ELF-1 (cell line): ENCODE results near the gene GALT.

Source experiments
- DNase-seq: peaks from one replicate; pipeline ENCODE4 v3.0.0-alpha.2; 2016; ENCODE audit warnings: low read depth, low spot score

The GALT gene

DNA sequence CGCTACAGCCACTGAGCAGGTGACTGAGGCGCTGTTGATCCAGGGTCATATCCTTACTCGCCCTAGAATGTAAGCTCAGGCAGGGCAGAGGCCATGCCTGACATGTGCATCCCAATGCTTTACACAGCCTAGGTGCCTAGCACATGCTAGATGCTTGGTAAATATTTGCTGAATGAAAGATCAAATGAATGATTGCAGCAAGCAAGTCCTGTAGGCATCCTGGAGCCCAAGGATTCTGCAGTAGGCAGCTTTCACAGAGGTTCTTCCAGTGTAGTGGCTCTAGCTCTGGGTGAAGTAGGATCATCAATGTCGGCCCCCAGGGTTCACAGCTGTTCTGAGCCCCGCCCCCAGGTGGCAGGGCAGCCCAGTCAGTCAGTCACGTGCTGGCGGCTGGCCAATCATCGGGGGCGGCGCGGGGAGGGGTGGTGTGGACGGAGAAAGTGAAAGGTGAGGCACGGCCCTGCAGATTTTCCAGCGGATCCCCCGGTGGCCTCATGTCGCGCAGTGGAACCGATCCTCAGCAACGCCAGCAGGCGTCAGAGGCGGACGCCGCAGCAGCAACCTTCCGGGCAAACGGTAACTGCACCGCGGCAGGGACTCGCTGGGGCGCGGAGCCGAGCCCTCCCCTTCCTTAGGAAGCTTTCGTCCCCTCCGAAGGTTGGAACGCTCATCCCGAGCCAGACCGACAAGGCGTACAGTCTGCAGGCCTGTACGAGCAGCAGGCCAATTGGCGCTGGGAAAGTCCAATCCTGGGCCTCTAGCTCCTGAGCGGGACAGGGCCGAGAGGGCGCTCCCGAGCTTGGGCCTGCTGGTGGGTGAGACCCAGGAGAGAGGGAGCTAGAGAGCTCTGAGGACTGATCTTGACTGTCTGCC, at the start of gene GALT:
Gene GALT, plus strand, starts transcription at position 465 of the 873 bp plus-strand sequence. Its CDS starts 30 bp downstream, at position 495.
- DNase-seq: peak; percentile 98

DNA sequence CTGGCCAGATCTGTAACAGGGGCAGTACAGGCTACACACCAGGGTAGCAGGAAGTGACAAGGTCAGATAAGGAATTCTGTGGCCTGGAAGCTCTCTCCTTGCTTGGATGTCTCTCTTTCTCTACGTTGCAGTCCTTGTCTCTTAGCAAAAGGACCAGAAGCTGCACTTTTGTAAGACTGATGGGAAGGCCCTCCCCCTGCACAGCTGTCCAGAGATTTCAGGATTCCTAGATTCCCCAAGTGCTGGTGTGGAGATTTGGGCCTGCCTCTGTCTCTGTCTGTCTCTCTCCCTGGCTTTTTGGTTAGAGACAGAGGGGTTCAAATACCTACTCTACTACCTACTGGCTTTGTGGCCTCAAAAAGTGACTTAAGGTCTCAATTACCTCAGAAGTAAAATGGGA, 46.9 kb upstream of the GALT start:
- no peak for DNase-seq

DNA sequence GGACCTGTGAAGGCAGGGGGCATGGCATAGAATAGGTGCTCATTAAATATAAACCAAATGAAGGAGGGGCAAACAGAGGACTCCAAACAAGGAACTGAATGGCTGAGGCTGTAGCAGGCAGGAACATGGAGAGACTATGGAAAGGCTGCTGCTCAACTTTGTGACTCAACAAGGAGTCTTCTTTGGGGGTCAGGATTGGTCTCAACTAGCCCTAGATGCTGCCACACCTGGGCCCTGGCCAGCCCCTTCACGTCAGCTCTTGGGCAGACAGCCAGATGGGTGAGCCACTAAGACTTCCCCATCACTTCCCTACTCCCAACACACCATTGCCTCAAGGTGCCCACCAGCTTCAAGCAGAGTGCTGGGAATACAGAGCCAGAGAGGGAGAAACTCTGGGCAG, 45.6 kb upstream of the GALT start:
- no peak for DNase-seq

DNA sequence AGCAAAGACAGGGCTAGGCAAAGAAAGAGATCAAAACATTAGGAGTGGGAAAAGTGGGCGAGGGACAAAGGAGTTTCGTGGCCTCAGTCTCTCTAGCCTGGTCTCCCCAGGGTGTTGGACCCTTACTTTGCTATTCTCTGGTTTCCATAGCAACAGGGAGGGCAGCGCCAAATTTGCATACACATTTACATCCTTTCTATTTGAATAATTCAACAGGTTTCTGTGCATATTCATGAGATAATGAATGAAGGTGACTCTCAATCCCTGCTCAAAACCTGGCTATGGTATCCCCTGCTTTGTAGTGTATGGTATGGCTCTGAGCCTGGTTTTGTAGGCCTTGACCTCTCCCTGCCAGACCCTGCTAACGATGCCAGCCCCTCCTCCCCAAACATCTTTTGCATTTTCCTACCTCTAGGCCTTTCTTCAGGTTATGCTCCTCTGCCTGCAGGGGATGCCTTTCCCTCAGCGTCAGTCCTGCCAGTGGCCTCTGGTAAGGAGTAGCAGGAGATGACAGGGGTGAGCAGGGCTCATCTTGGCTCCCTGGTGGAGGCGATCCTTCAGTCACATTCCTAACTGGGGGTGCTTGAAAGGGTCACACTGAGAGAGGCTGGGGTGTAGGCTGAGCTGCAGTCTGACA, 44.4 kb upstream of the GALT start:
- no peak for DNase-seq

DNA sequence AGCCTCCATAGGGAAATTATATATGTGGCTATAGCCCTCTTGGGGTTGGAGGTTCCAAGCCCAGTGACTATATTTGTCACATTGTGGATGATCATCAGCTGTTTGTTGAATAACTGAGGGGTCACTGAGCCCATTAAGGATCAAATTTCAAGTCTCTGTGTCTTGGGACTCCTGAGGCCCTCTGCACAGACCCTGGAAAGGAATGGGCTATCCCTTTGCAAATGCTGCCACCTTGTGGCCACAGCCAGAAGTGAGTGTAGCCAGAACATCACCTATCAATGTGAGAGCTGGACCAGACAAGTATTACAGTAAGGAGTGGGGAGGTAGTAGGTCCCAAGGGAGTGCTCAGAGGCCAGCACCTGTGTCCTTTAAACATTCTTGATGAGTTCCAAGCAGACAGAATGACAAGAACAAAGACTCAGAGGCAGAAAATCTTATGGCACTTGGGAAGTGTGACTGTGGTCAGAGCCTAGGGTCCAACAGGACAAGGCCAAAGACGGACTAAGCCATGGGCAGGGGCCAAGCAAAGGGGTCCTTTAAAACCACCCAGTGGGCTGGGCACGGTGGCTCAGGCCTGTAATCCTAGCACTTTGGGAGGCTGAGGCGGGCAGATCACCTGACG, 42.8 kb upstream of the GALT start:
- DNase-seq: peak; percentile 87

DNA sequence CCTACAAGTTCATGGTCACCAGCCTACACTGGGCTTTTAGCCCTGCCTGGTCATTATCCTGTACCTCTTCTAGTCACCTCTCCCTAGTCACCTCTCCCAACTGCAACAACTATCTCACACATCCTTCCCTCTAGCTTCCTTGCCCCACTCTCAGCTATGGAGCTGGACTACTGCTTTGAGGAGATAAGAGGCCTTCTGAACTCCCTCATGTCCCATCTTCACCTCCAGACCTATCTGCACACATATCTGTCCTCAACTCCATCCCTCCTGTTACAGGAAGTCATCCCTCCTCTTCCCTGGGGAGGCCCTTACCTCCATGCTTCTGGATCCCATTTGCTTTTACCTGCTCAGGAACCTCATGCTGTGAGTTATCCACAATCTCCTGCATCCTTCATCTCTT, 40.3 kb upstream of the GALT start:
- no peak for DNase-seq

DNA sequence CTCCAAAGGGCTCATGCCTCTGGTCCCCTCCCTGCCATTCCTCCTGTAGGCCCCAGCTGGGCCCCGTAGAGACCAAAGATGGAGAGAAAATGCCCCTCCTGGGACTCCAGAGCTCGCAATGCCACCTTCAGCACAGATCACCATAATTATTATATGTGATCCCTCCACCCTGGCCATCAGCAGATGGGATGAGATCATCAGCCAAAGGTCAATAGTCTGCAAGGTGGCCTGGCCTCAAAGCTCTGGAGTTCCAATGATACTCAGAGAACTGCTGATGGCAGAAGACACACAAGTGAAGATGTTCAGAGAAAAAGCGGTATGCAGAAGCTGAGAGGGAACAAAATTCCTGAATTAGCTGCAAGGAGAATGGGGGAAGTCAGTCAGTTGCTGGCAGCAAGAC, 39.6 kb upstream of the GALT start:
- DNase-seq: no peak

DNA sequence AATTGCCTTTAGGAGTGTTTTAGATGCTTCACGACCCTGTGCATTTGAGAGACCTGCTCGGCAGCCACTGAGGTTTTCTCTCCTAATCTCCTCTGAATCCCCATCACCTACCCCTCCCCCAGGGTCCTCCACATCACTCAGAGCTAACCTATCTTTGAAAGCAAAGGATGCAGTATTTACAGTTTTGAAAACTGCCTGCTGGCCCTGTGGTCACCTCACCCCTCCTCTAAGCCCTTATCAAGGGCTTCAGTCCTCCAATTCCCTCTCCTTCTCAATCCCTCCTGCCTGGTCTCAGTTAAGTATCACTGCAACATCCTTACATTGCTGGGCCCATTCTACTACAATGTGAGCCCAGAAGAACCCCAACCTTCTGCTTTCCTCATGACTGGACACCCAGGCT, 39.1 kb upstream of the GALT start:
- no peak for DNase-seq

DNA sequence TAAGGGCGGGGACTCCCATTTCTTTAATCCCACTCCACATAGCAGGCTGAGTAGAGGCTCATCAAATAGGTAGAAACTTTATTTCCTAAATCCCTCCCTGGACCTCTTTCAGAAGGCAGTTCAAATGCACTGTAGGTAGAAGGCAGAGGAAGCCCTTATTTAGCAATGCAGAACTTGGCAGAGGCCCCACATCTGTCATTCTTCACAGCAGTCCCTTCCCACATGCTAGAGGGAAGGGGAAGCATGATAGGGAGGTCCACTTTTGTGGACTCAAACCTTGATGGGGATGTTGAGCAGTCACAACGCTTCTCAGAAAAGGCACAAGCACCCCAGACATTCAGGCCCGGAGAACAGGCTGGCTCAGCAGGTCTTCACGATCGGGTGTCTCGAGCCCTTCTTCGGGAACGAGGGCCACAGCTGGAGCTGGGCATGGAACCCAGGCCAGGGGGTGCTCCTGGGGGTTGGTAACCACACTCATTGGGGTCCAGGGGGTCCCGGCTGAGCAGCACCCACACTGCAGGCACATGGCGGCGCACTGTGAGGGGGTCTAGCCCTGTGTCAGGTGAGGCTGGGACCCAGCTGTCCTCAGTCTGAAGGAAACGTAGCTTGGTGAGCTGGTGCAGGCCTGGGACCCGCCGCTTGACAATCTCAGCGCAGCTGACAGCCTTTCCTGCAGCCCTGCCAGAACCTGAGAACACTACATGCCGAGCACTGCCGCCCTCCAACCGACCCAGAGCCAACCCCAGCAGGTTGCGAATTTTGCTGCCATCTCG, 35.9 kb upstream of the GALT start:
- DNase-seq: no peak

DNA sequence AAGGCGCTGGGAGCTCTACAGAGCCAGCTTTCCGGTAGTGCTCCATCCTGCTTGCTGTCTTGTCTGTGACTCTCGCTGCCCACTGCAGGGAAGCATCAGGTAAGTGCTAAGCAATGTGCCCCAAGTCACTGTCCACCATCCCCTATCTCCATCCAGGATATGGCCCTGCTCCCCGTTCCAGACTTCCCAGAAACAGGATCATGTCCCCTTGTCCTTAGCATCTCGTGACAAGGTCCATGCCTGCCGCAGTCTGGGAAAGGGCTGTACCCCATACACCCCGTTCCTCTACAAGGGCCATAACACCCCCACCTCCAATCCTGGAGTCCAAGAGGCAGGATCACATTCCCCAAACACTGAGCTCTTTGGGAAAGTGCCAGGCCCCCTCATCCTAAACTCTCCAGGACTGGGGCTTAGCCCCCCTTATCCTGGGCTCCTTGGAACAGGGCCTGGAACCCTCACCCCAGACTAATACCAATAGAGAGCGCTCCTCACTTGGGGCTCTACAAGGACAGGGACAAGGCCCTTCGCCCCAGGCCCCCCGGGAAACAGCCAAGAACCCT, 35.1 kb upstream of the GALT start:
- no peak for DNase-seq

DNA sequence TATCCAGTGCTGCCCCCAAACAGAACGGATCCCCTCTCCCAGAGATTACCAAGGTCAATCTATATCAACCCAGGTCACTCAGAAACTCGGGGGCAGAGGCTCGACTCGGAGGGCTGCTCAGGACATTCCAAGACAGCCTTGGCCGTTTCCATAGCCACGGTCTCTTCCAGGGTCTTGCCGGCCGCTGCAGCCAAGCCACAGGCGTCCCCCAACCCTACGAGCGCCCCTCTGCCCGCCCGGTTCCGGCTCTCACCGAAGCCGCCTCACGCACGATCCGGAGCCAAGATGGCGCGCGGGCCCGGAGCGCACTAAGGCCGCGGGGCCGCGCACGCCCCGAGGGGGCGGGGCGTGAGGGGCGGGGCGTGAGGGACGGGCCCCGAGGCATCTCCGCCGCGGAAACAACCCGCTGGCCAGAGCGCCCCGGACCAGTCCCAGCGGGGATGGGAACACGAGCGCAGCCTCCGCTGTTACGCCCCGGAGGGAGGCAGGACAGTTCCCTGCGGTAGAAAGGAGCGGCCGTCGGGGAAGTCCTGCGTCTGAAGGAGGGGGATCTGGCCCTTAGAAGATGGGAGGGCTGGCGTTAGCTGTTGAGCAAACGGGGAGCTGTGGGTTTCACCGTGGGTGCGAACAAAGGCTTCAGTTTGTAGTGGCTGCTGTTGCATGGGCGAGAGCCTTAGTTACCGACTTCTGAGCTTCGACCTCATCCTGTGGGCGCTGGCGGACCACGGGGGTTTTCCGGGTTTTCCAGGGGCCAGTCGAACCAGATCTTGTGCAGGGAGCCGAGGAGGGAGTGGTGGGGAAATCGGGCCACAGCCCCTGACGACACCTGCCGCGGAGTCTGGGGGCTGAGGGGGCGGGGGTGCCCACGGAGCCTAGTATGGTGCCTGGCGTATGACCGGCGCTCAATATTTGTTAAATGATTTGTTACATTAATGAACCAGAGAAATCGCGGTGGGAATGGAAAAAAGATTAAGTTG, 34.4 kb upstream of the GALT start, which contains the start of gene RPP25L:
Gene RPP25L, minus strand, starts transcription at position 287 of the 977 bp plus-strand sequence. CDS start 801 bp downstream, outside the sequence.
- DNase-seq: peak; percentile 83

DNA sequence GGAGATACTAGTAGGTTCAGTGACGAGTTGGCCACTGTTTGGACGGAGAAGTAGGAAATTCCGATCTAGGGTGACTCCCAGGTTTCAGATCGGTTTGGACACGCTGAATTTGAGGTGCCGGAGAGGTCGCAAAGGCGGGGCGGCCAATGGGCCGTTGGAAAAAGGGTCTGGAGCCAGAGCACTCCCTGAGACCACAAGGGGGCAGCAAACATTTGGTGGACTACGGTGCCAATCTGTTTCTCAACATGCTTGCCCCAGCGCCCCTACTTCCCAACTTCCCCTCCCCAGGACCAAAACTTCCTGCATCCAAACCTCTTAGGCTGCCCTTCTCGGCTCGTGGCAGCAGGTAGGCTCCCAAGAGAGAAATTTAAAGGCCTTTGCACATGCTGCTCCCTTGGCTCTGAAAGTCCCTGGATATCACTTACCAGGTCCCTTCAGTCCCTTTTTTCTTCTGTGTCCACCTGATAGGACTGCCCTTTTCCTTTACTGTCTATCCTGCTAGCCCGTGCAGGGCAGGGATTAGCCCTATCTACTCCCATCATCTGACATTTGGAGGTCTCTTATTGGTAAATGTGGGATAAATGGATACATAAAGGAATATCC, 33.6 kb upstream of the GALT start:
- peak; percentile 89 for DNase-seq

DNA sequence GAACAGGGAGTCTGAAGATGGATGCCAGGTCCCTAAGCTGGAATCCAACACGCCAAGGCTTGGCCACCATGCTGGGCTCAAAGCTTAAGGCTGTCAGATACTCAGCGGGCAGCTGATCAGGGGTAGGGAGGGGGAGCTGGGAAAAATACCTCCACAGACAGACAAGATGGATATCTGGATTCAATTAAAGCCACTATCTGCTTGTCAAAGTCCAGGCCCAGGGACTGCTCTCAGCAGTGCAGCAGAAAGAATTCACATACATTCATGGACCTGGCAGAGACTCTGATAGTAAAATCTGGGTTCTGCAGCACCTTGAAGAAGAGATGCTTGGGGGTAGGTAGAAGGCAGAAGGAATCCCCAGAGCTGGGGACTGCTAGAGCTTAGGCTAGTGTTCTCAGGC, 31.3 kb upstream of the GALT start:
- DNase-seq: peak; percentile 21

DNA sequence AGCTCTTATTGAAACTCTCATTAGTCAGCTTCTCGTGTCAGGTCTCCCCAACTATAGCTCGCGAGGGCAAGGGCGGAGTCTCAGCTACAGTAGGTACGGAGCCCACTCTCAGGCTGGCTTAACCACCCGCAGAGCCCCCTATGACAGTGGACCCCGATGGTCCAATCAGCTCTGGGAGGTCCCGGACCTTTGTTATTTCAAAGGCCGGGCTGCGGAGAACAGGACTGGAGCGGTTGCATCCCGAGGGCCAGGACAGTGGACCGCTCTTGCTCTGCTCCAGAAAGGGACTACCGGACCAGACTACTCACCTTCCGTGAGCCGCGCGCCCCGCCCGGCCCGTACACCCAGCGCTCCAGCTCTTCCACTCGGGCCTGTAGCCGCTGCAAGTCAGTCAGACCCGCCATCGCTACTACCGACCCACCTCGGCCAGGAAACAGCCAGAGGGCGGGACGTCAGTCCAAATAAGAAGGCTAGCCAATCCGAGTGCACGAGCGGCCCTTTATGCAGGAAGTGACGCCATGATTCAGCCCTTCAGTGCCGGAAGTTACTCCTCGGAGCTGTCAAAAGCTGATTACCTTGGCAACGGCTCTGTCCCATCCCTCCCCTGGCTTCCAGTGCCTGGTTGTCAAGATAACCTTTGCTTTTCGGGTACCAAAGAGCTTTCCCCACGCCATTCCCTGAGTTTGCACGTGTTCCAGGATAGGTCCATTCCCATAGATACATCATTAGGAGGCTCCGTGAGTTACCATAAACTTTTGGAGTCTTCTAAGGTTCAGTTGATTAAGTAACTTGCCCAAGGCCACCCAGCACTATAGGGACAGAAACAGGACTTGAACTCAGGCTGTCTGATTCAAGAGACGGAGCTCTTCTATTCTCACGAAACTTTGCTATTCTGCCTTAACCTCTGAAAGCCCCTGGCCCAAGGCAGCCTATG, 26.1 kb upstream of the GALT start, which contains the start of gene DCTN3:
Gene DCTN3, minus strand, starts transcription at position 435 of the 934 bp plus-strand sequence. Its CDS starts 31 bp downstream, at position 404.
- DNase-seq: peak; percentile 95

DNA sequence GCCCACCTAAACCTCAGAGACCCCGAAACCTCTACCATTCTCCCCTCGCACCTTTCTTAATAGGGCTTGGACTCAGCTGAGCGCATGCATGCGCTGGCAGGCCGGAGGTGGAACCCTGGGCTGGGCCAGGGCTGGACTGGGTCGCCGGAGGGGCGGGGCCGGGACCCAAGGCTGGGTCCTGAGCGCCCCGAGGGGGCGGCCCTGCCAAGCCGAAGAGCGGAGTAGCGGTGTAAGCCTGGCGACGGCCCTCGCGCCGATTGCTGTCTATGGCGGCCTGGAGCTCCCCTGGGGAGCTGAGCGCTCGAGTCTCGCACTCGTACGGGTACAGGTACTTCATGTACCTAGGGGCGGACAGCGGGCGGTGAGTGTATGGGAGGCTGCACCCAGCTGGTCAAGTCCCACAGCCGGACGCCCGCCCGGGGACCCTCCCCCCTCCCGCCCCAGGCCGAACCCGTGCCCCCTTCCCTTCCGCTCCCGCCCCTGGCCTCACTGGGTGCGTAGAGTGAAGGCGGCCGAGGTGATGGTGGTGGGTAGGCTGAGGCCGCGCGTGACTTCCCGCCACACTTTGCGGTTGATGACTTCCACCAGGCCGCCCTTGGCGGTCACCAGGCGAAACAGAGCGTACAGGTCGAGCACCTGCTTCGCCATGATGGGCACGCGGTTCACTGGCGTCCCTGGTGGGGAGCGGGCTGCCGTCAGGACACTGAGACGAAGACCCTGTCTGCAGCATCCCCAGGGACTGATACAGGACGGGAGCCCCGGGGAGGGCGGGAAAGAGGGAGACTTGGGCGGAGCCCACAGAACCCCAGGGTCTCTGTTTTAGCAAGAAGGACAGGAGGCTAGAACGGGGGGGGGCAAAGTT, 22.9 kb upstream of the GALT start:
- peak; percentile 25 for DNase-seq

DNA sequence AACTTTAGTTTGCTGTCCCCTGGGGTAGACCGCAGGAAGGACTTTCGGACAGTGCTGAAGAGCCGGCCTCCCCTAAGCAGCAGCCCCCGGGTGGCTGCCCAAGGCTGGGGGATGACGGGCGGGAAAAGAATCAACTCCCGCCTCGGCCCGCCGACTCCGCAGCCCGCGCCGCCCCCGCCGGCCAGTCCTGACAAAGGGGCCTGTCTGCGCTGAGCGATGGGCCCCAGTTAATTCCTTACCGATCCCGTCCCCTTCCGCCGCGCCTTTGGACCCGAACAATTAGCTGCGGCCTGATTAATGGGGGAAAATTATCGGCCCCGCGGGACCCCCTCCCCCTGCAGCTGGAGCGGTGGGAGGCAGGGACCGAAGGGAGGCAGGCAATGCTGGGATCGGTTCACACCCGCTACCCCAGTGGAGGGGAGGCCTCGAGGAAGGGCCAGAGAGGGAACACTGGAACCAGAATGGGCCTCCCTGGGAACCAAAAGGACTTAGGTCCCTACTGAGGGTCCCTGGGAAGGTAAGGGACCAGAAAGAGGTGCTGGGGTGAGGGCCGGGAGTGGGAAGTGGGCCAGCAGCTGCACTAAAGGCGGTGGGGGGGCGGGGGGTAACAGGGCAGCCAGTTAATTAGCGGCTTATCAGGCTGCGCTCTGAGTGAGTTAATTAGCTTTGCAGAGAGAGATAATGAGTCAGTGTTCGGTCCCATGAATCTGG, 21.8 kb upstream of the GALT start:
- peak; percentile 70 for DNase-seq

DNA sequence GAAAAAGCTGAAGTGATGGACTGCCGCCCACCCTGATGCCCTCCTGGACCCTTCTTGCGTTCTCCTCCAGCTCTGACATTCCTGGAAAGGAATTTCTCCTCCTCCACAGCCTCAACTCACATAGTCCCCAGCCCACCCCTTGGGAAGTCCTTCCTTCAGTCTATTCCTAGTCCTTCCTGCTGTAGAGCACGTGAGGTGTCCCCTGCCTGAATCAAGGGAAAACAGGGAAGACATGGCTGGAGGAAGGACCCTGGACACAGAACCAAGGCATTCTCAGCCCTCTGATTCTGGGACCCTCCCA, 21.3 kb upstream of the GALT start:
- no peak for DNase-seq
